HuH-7 (cell line): ENCODE data around the gene EXOSC10.

Experiments used
- DNase-seq: peaks from one replicate; pipeline ENCODE4 v3.0.0; 2011; ENCODE audit warnings: low spot score

Gene EXOSC10

GRCh38 chr1:11099310-11100148 lies at the start of gene EXOSC10:
TSS of gene EXOSC10 (minus strand) at chr1:11099869. CDS start at chr1:11099831, 38 bp downstream.
- DNase-seq = peak; percentile 90

- no peak for DNase-seq
Measured at GRCh38 chr1:11147197-11147770, 47.6 kb upstream of the EXOSC10 start.

GRCh38 chr1:11145741-11146140 lies 46.1 kb upstream of the EXOSC10 start:
- DNase-seq = no peak

- DNase-seq = no peak
Measured at GRCh38 chr1:11144570-11145256, 45.0 kb upstream of the EXOSC10 start.

- DNase-seq = no peak
Measured at GRCh38 chr1:11143907-11144306, 44.2 kb upstream of the EXOSC10 start.

- no peak for DNase-seq
Measured at GRCh38 chr1:11143401-11143800, 43.7 kb upstream of the EXOSC10 start.

GRCh38 chr1:11142618-11143391 lies 43.1 kb upstream of the EXOSC10 start:
- DNase-seq = no peak

- no peak for DNase-seq
Measured at GRCh38 chr1:11138952-11139351, 39.3 kb upstream of the EXOSC10 start.

GRCh38 chr1:11138029-11138428 lies 38.4 kb upstream of the EXOSC10 start:
- DNase-seq = no peak

GRCh38 chr1:11134898-11135266 lies 35.2 kb upstream of the EXOSC10 start:
- no peak for DNase-seq

GRCh38 chr1:11134251-11134897 lies 34.7 kb upstream of the EXOSC10 start:
- no peak for DNase-seq

- DNase-seq = no peak
Measured at GRCh38 chr1:11132563-11133293, 33.1 kb upstream of the EXOSC10 start.

- no peak for DNase-seq
Measured at GRCh38 chr1:11131816-11132215, 32.1 kb upstream of the EXOSC10 start.

GRCh38 chr1:11130406-11130805 lies 30.7 kb upstream of the EXOSC10 start:
- DNase-seq = no peak

GRCh38 chr1:11129649-11130390 lies 30.2 kb upstream of the EXOSC10 start:
- no peak for DNase-seq

GRCh38 chr1:11126569-11126968 lies 26.9 kb upstream of the EXOSC10 start:
- no peak for DNase-seq

- DNase-seq = no peak
Measured at GRCh38 chr1:11125931-11126330, 26.3 kb upstream of the EXOSC10 start.

GRCh38 chr1:11124965-11125364 lies 25.3 kb upstream of the EXOSC10 start:
- no peak for DNase-seq

- DNase-seq = no peak
Measured at GRCh38 chr1:11116318-11116717, 16.6 kb upstream of the EXOSC10 start.

GRCh38 chr1:11114966-11115365 lies 15.3 kb upstream of the EXOSC10 start:
- DNase-seq = no peak
